Thoracic aorta (tissue), 2 donors: ENCODE results near the gene PYGB. TPM values are rescaled to one million over a fixed set of nuclear protein-coding genes. Genes with fewer than 3 reads are reported as not detected.

ENCODE experiments used
- ATAC-seq: fragments of 150-250 bp; one replicate; pipeline ENCODE4 v1.8.0; 2017; ENCODE audit warnings: low read depth; ENCODE audit not compliant: insufficient number of reproducible peaks, low FRiP score
- DNase-seq: peaks from one replicate; pipeline ENCODE4 v3.0.0-alpha.2; 2020; ENCODE audit warnings: low spot score
- H3K27ac ChIP-seq, 2 donors: fragments of 200-600 bp; sonication (generic); 1 replicate in 1 of 2; 2 replicates in 1 of 2; pipeline ENCODE4 v1.5.1; 2016; ENCODE audit warnings: mild to moderate bottlenecking in 2 of 2, moderate library complexity in 2 of 2
- H3K27me3 ChIP-seq: fragments of 200-600 bp; sonication (generic); replicated peaks from 2 replicates; pipeline ENCODE4 v1.6.0; 2016; ENCODE audit warnings: mild to moderate bottlenecking; ENCODE audit not compliant: insufficient read depth
- H3K36me3 ChIP-seq: fragments of 200-600 bp; sonication (generic); one replicate; pipeline ENCODE4 v1.5.1; 2016
- H3K4me1 ChIP-seq, 2 donors: fragments of 200-600 bp; sonication (generic); 1 replicate in 1 of 2; 2 replicates in 1 of 2; pipeline versions ENCODE4 v1.5.1 to v1.6.0; 2016; ENCODE audit warnings: low read depth in 2 of 2, mild to moderate bottlenecking in 1 of 2; ENCODE audit not compliant: control insufficient read depth in 1 of 2
- H3K4me3 ChIP-seq: fragments of 200-600 bp; sonication (generic); 2 replicates; pipeline ENCODE4 v1.5.1; 2016; ENCODE audit warnings: mild to moderate bottlenecking
- H3K9me3 ChIP-seq: fragments of 200-600 bp; sonication (generic); 2 replicates; pipeline ENCODE4 v1.5.1; 2016
- total RNA-seq, 2 donors: library from RNA; depleted of rRNA; stranded (reverse); fragments of >200 nt; gene quantifications; one replicate each; pipeline versions ENCODE4 v1.1.0 to v1.2.3, GENCODE V29; 2016
- TF ChIP-seq, protein P1 (sequence below): fragments of 200-600 bp; sonication (generic); IDR thresholded peaks from one replicate; pipeline ENCODE4 v1.5.1; 2019; ENCODE audit warnings: antibody characterized with exemption

PYGB gene
- total RNA-seq, 2 donors from 2014 or later: 124 to 256 TPM

GRCh38 chr20:25314497-25315417 lies 66.9 kb downstream of the PYGB start:
- H3K4me1 ChIP-seq: peaks cover 17 to 21% of the 10 kb centered on the region in 2 donors
- H3K4me3 ChIP-seq: no peak overlapping the region
- H3K27me3 ChIP-seq: no peaks in the 10 kb centered on the region
- no peaks in the 10 kb centered on the region for H3K9me3 ChIP-seq
- TF ChIP-seq, protein P1, sequence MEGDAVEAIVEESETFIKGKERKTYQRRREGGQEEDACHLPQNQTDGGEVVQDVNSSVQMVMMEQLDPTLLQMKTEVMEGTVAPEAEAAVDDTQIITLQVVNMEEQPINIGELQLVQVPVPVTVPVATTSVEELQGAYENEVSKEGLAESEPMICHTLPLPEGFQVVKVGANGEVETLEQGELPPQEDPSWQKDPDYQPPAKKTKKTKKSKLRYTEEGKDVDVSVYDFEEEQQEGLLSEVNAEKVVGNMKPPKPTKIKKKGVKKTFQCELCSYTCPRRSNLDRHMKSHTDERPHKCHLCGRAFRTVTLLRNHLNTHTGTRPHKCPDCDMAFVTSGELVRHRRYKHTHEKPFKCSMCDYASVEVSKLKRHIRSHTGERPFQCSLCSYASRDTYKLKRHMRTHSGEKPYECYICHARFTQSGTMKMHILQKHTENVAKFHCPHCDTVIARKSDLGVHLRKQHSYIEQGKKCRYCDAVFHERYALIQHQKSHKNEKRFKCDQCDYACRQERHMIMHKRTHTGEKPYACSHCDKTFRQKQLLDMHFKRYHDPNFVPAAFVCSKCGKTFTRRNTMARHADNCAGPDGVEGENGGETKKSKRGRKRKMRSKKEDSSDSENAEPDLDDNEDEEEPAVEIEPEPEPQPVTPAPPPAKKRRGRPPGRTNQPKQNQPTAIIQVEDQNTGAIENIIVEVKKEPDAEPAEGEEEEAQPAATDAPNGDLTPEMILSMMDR: no peak
- H3K27ac ChIP-seq: no peak overlapping the region
- no peak for DNase-seq
- ATAC-seq: no peak
- no peaks in the 10 kb centered on the region for H3K36me3 ChIP-seq

- Histone ChIP-seq H3K9me3 (no peaks in the 10 kb centered on the region), H3K4me1 (peaks cover 9 to 13% of the 10 kb centered on the region in 2 donors), H3K27me3 (no peaks in the 10 kb centered on the region), H3K27ac (no peak overlapping the region), H3K36me3 (peaks cover 5% of the 10 kb centered on the region), H3K4me3 (no peak overlapping the region)
- TF ChIP-seq, protein P1: no peak
- ATAC-seq: no peak
- DNase-seq: no peak
These were observed 67.7 kb downstream of the PYGB start for GRCh38 chr20:25315418-25316210.

- ATAC-seq (no peak), DNase-seq (no peak)
- H3K27ac ChIP-seq: no peak overlapping the region
- H3K4me1 ChIP-seq: peaks cover 0 to 2% of the 10 kb centered on the region in 2 donors
- peaks cover 5% of the 10 kb centered on the region for H3K36me3 ChIP-seq
- H3K9me3 ChIP-seq: no peaks in the 10 kb centered on the region
- H3K4me3 ChIP-seq: no peak overlapping the region
- TF ChIP-seq, protein P1: no peak
- no peaks in the 10 kb centered on the region for H3K27me3 ChIP-seq
These were observed 68.8 kb downstream of the PYGB start for GRCh38 chr20:25316506-25317190.

GRCh38 chr20:25317351-25318075 lies 69.6 kb downstream of the PYGB start:
- no peak overlapping the region for H3K27ac ChIP-seq
- no peaks in the 10 kb centered on the region for H3K27me3 ChIP-seq
- ATAC-seq: no peak
- no peaks in the 10 kb centered on the region for H3K9me3 ChIP-seq
- no peaks in the 10 kb centered on the region for H3K4me1 ChIP-seq
- H3K4me3 ChIP-seq: no peak overlapping the region
- no peak for DNase-seq
- H3K36me3 ChIP-seq: peaks cover 7% of the 10 kb centered on the region
- TF ChIP-seq, protein P1: no peak
